HG02981 (cell line): ENCODE data around the gene ATP13A4.
"Not testable (repeated sequence)": the region's sequence is repeated elsewhere in the genome, so short reads cannot be mapped to it uniquely, and the experiment has no call there.

Experiments
- ATAC-seq: cut with Tn5 transposase; IDR thresholded peaks from one replicate; pipeline ENCODE4 v1.9.1; 2021; ENCODE audit warnings: mild to moderate bottlenecking, moderate library complexity; ENCODE audit not compliant: unreplicated experiment

The ATP13A4 gene

DNA sequence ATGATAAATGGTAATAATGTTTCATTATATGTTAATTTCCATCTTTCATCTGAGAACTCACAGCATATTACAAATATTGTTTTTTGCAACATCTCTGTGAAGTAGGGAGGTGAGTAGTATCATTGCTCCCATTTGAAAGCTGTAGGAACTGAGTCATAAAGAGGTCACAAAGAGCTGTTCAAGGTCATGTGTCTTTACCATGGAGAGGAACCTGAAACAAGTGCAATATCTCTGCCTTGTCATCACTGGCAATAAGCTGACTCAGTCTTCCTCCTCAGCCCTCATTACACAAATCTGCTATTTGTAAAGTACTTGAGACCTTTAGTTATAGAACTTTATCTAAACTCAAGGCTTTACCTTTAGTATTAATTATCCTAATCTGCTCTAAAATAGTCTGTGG is 4.4 kb upstream of the ATP13A4 start:
- ATAC-seq: no peak

DNA sequence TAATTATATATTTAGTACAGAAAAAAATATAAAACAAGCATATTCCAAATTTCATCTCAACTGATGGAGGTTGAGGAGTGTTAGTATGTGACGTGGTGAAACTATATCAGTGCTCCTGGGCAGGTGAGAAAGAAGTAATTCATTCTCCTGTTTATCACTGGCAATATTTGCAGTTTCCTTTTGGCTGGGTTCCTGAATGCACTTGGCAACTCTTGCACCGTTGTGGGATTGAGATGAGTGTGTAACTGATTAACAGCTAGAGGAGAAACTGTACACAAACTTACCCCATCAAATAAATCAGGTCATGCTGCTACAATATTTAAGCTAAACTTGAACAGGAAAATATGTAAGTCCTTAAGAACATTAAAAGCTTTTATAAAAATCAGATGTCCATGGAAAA is 2.1 kb upstream of the ATP13A4 start:
- no peak for ATAC-seq

- ATAC-seq: no peak
These were observed 1.1 kb downstream of the ATP13A4 start for GRCh38 chr3:193553586-193553985.

DNA sequence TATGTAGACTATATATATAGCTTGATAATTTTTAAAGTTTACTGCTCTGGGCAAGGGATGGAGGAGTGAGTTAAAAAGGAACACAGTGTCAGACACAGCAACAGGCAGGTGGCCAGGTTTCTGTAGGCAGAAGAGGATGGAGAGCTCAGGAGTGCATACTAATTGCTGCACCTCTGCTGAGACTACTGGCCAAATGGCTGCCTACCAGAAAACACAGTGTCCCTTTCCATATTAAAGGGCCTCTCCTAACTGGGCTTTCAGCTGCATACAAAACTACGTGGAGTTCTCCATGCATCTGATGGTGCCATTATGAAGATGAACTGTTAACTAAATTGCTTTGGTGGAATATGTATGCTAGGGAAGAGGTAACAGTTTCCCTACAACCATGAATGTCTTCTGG is 1.8 kb downstream of the ATP13A4 start:
- no peak for ATAC-seq

GRCh38 chr3:193548406-193548805 is 6.3 kb downstream of the ATP13A4 start:
- ATAC-seq: no peak

DNA sequence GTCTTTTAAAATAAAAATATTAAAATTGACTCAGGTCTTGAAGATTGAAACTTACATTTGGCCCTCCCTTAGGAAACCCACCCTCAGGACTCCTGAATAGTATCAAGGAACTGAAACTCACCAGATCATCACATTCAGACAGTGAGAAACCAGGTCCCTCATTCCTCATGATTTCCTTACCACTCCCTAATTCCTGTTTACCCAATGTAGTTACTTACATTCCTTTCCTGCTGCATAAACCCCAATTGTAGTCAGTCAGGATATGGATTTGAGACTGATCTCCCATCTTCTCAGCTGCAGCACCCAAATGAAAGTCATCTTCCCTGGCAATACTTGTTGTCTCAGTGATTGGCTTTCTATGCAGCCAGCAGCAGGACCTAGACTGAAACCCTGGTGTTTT is 8.6 kb downstream of the ATP13A4 start:
- ATAC-seq: no peak

DNA sequence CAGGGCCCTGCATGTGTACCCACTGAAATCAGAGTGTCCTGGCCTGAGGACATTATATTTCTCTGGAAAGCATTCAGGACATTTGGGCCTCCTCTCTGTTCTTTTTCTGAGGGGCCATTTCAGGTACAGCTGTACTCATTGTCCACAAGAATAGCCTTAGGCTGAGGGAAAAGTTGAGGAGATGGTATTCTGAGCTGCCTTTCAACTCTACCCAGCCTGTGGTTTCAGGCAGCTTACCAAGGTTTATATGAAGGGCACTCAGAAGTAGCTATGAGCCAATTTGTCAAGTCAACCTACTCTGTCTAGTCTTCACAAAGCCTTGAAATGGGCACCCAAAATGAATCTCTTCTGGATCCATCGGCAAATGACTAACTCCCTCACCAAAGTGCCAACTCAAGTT is 9.4 kb downstream of the ATP13A4 start:
- no peak for ATAC-seq

DNA sequence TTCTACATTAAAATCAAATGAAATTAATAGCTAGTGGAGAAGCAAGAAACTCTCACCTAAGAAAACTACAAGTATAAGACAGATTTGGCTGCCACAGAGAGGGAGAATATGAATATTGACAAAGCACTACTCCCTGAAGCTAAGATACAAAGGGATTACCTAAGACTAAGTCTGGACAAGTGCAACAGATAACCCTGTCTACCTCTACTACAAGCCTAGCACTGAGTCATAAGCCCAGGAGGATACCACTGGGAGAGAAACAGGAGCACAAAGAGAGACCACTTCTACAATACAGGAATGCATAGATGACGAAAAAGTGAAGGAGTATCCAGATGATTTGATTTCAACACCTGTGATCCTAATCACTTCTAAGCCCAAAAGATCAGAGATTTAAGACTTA is 10.4 kb downstream of the ATP13A4 start:
- no peak for ATAC-seq

- no peak for ATAC-seq
These were observed 24.2 kb downstream of the ATP13A4 start for GRCh38 chr3:193530231-193531165.

- ATAC-seq: not testable (repeated sequence)
These were observed 28.6 kb downstream of the ATP13A4 start for GRCh38 chr3:193526085-193526484.

GRCh38 chr3:193522473-193522872 is 32.2 kb downstream of the ATP13A4 start:
- no peak for ATAC-seq

DNA sequence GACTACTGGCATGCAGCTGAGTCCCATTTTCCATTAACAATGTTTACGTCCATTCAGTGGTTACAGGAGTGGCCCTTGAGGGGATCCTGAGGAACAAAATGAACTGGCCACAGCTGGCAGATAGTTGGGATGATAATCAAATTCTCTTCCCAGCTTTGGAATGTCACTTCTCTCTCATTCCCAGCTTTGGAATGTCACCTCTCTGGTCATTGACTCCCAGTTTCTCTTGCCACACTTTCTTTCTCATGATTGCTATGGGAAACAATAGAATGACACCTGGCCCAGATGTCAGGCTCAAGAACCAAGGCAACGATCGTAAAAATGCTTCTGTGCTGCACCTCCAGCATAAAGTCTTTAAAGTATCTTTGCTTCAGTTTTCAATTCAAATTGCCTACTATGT is 34.0 kb downstream of the ATP13A4 start:
- ATAC-seq: no peak

DNA sequence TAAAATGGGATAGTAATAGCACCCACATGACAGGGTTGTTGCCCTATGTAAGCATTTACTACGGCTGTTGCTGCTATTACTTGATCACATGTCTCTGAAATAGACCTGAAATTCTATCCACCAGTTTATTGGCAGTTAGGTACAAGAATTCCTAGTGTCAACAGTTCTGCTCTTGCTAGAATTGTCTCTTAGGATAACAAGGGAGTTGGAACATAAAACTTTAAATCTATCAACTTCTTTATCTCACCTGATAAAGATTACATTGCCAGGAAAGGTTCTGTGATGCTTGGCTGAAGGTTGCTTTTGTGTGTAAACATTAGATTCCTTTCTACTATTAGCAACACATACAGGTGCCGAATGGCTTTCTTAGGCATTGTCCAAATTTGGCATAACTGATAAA is 38.7 kb downstream of the ATP13A4 start:
- no peak for ATAC-seq

DNA sequence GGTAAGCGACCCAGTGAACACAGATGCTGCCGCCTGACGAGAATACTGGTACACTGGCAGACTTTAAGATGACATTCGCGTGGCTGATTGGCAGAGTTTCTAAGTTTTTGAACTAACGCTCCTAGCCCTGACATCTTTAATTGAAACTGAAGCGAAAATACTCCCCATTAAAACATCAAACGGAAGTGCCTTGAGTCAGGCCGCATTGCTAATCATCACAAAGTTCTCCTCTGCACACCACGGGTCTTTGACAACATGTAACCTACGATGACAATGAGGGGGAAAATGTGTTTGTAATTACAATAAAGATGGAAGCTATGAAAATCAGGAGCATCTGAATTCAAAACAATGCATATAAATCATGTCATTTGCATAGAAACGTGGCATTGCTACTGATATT is 44.5 kb downstream of the ATP13A4 start:
- ATAC-seq: no peak

GRCh38 chr3:193509103-193509965 is 45.4 kb downstream of the ATP13A4 start:
- ATAC-seq: no peak

DNA sequence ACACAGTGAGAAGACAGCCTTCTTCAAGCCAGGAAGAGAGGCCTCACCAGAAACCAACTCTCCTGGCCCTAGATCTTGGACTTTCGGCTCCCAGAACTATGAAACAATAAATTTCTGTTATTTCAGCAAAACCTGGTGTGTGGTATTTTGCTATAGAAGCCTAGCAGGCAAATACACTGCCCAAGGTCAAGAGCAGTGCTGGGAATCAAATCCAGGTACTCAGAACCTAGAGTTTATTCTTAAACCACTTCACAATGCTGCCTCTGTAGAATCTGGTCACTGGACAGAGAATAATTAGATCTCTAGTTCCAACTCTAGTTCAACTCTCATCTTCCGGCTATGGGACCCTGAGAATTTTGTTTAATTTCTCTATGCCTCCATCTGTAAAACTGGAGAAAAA is 46.6 kb downstream of the ATP13A4 start:
- ATAC-seq: no peak

DNA sequence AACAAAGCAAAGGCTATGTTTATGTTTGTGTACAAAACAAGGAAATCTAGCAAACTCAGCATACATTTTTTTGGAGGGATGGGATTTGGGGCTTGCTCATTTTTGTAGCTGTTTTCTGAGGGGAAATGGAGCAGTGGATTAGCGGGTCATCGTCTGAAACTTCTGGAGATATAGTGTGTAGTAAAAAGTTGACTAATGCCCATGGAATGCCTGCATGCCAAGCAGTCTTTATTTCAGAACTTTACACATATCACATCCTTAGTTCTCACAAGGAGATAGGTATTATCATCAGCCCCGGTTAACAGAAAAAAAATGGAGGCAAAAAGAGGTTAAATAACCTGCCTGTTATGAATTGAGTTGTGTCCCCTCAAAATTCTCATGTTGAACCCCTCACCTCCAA is 47.1 kb downstream of the ATP13A4 start:
- ATAC-seq: no peak

DNA sequence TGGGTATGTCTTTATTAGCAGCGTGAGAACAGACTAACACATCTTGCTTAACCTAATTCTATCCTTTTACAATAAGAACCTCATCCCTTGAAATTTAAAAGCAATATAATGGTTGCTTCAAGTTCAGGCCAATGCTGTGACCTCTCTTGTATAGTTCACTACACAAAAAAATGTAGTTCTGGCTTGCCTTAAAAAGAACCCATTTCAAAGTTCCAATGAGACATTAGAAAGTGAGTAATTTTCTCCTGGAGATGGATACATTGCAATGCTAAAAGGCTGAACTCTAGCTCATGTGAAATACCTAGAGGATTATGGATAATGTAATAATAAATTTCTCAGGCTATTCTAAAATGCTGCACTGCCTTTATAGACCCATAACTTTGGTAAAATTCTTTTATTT is 47.8 kb downstream of the ATP13A4 start:
- no peak for ATAC-seq

DNA sequence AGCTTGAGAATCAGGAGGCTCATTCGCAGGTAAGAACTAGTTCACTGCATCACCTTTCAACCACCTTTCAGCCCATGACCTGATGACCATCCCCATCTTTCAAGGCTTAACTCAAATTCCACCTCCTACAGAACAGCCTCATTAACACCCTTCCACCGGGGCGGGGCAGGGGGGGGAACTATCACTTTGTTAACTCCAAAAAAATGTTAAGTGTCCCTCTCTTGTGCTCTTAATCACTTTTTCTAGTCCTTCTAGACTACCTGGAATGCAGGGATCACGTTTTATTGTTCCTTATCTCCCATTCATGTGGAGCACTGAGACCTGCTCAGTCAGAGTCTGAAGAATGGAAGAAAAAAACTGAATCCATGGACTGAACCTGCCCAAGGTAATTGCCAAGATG is 51.8 kb downstream of the ATP13A4 start:
- ATAC-seq: no peak

DNA sequence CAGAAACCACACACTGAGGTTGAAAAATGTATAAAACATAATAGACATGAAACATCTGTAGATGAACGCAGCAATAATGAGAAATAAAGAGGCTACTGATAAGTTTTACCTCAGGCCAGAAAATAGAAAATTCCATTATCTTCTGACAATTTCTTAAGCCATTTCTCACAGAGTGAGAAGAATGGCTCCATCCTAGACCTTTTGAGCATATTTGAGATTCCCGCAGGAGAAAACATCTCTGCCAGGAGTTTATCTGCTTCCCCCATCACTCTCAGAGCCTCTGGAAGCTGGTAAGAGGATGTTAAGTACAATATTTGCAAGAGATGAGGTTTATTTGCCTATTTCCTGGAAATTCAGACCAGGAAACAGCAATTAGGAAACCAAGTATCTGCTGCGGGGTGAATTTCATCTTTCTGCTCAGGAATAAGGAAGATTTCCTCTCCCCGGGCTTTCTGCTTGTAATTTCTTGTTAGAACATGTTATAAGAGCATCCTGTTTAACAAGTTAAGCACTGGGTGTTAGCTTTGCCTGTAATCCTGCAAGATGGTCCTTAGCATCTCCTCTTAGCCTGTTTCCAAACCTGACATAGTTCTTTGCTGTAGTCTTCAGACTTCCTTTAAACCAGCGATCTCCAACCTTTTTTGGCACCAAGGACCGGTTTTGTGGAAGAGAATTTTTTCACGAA is 54.8 kb downstream of the ATP13A4 start:
- ATAC-seq: no peak

- no peak for ATAC-seq
These were observed 55.4 kb downstream of the ATP13A4 start for GRCh38 chr3:193499136-193499770.
